GM23338 (cell line): ENCODE data around the gene TMEM252.

Source experiments
- CREB1 ChIP-seq: fragments of 250-450 bp; sonication (Bioruptor Pico); IDR thresholded peaks from 2 replicates; pipeline ENCODE4 v1.5.0; 2020; ENCODE audit warnings: low read depth, mild to moderate bottlenecking, moderate library complexity
- EZH2 ChIP-seq: fragments of 200-600 bp; sonication (generic); IDR thresholded peaks from one replicate; pipeline ENCODE4 v1.8.0; 2017; ENCODE audit warnings: antibody characterized with exemption, mild to moderate bottlenecking, low read depth; ENCODE audit not compliant: unreplicated experiment
- EZH2phosphoT487 ChIP-seq: fragments of 200-600 bp; sonication (generic); IDR thresholded peaks from one replicate; pipeline ENCODE4 v1.8.1; 2018; ENCODE audit warnings: antibody characterized with exemption; ENCODE audit not compliant: unreplicated experiment
- JUNB ChIP-seq: IDR thresholded peaks from one replicate; pipeline ENCODE4 v1.6.1; 2016; ENCODE audit warnings: antibody characterized with exemption; ENCODE audit not compliant: unreplicated experiment
- NANOG ChIP-seq: IDR thresholded peaks from 2 replicates; pipeline ENCODE4 v1.6.1; 2016; ENCODE audit warnings: antibody characterized with exemption, borderline replicate concordance
- POLR2AphosphoS5 ChIP-seq: IDR thresholded peaks from 2 replicates; pipeline ENCODE4 v1.6.1; 2016; ENCODE audit warnings: antibody characterized with exemption, low read depth
- STAT1 ChIP-seq: IDR thresholded peaks from one replicate; pipeline ENCODE4 v1.6.1; 2016; ENCODE audit warnings: antibody characterized with exemption; ENCODE audit not compliant: unreplicated experiment
- ZNF114 ChIP-seq: fragments of 250-450 bp; sonication (Bioruptor Pico); IDR thresholded peaks from 2 replicates; pipeline ENCODE4 v1.5.0; 2020; ENCODE audit warnings: mild to moderate bottlenecking, moderate library complexity
- TF ChIP-seq, protein P1 (sequence below), 2 experiments: fragments of 200-600 bp in 1 of 2; sonication (generic) in 1 of 2; conservative IDR thresholded peaks; 2 replicates each; pipeline versions ENCODE4 v1.5.1 to v1.6.1; 2016 to 2017; ENCODE audit warnings: antibody characterized with exemption in 2 of 2, low read depth in 2 of 2, mild to moderate bottlenecking in 2 of 2, moderate library complexity in 1 of 2
- TF ChIP-seq, protein P2 (sequence below): IDR thresholded peaks from one replicate; pipeline ENCODE4 v1.6.1; 2018; ENCODE audit warnings: antibody characterized with exemption; ENCODE audit not compliant: unreplicated experiment
- TF ChIP-seq, protein P3 (sequence below): fragments of 250-450 bp; sonication (Bioruptor Pico); IDR thresholded peaks from 2 replicates; pipeline ENCODE4 v1.5.0; 2020; ENCODE audit warnings: mild to moderate bottlenecking, moderate library complexity
- TF ChIP-seq, protein P4 (sequence below): IDR thresholded peaks from 2 replicates; pipeline ENCODE4 v1.6.1; 2016; ENCODE audit warnings: antibody characterized with exemption

DNA sequence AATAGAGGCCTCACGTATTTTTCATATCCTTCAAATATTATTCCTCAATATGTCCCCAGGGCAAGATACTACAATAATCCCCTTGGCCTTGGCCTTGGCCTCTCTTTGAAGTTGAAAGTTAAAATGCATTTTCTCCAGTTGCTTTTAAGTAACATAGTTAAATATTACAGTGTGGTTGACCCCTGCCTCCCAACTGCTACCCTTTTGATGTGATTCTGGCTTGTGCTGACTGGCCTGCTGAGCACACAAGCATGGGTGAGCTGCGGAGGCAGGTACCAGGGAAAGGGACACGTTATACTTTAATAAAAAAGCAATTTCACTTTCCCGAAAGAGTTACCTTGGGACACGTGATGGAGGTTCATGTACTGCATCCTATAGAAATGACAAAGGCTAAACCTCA is 17.9 kb upstream of the TMEM252 start:
- TF ChIP-seq, protein P1, sequence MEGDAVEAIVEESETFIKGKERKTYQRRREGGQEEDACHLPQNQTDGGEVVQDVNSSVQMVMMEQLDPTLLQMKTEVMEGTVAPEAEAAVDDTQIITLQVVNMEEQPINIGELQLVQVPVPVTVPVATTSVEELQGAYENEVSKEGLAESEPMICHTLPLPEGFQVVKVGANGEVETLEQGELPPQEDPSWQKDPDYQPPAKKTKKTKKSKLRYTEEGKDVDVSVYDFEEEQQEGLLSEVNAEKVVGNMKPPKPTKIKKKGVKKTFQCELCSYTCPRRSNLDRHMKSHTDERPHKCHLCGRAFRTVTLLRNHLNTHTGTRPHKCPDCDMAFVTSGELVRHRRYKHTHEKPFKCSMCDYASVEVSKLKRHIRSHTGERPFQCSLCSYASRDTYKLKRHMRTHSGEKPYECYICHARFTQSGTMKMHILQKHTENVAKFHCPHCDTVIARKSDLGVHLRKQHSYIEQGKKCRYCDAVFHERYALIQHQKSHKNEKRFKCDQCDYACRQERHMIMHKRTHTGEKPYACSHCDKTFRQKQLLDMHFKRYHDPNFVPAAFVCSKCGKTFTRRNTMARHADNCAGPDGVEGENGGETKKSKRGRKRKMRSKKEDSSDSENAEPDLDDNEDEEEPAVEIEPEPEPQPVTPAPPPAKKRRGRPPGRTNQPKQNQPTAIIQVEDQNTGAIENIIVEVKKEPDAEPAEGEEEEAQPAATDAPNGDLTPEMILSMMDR (conservative IDR thresholded peaks at IDR 0.05; ENCODE audit: low read depth in 2 of 2): no peak
- TF ChIP-seq, protein P2, sequence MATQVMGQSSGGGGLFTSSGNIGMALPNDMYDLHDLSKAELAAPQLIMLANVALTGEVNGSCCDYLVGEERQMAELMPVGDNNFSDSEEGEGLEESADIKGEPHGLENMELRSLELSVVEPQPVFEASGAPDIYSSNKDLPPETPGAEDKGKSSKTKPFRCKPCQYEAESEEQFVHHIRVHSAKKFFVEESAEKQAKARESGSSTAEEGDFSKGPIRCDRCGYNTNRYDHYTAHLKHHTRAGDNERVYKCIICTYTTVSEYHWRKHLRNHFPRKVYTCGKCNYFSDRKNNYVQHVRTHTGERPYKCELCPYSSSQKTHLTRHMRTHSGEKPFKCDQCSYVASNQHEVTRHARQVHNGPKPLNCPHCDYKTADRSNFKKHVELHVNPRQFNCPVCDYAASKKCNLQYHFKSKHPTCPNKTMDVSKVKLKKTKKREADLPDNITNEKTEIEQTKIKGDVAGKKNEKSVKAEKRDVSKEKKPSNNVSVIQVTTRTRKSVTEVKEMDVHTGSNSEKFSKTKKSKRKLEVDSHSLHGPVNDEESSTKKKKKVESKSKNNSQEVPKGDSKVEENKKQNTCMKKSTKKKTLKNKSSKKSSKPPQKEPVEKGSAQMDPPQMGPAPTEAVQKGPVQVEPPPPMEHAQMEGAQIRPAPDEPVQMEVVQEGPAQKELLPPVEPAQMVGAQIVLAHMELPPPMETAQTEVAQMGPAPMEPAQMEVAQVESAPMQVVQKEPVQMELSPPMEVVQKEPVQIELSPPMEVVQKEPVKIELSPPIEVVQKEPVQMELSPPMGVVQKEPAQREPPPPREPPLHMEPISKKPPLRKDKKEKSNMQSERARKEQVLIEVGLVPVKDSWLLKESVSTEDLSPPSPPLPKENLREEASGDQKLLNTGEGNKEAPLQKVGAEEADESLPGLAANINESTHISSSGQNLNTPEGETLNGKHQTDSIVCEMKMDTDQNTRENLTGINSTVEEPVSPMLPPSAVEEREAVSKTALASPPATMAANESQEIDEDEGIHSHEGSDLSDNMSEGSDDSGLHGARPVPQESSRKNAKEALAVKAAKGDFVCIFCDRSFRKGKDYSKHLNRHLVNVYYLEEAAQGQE: no peak
- TF ChIP-seq POLR2AphosphoS5: no peak
- TF ChIP-seq CREB1 (CRISPR knock-in tag): no peak
- TF ChIP-seq NANOG: no peak
- TF ChIP-seq EZH2: no peak
- no peak for TF ChIP-seq EZH2phosphoT487
- no peak for TF ChIP-seq STAT1
- no peak for TF ChIP-seq ZNF114 (CRISPR knock-in tag)
- TF ChIP-seq, protein P3, sequence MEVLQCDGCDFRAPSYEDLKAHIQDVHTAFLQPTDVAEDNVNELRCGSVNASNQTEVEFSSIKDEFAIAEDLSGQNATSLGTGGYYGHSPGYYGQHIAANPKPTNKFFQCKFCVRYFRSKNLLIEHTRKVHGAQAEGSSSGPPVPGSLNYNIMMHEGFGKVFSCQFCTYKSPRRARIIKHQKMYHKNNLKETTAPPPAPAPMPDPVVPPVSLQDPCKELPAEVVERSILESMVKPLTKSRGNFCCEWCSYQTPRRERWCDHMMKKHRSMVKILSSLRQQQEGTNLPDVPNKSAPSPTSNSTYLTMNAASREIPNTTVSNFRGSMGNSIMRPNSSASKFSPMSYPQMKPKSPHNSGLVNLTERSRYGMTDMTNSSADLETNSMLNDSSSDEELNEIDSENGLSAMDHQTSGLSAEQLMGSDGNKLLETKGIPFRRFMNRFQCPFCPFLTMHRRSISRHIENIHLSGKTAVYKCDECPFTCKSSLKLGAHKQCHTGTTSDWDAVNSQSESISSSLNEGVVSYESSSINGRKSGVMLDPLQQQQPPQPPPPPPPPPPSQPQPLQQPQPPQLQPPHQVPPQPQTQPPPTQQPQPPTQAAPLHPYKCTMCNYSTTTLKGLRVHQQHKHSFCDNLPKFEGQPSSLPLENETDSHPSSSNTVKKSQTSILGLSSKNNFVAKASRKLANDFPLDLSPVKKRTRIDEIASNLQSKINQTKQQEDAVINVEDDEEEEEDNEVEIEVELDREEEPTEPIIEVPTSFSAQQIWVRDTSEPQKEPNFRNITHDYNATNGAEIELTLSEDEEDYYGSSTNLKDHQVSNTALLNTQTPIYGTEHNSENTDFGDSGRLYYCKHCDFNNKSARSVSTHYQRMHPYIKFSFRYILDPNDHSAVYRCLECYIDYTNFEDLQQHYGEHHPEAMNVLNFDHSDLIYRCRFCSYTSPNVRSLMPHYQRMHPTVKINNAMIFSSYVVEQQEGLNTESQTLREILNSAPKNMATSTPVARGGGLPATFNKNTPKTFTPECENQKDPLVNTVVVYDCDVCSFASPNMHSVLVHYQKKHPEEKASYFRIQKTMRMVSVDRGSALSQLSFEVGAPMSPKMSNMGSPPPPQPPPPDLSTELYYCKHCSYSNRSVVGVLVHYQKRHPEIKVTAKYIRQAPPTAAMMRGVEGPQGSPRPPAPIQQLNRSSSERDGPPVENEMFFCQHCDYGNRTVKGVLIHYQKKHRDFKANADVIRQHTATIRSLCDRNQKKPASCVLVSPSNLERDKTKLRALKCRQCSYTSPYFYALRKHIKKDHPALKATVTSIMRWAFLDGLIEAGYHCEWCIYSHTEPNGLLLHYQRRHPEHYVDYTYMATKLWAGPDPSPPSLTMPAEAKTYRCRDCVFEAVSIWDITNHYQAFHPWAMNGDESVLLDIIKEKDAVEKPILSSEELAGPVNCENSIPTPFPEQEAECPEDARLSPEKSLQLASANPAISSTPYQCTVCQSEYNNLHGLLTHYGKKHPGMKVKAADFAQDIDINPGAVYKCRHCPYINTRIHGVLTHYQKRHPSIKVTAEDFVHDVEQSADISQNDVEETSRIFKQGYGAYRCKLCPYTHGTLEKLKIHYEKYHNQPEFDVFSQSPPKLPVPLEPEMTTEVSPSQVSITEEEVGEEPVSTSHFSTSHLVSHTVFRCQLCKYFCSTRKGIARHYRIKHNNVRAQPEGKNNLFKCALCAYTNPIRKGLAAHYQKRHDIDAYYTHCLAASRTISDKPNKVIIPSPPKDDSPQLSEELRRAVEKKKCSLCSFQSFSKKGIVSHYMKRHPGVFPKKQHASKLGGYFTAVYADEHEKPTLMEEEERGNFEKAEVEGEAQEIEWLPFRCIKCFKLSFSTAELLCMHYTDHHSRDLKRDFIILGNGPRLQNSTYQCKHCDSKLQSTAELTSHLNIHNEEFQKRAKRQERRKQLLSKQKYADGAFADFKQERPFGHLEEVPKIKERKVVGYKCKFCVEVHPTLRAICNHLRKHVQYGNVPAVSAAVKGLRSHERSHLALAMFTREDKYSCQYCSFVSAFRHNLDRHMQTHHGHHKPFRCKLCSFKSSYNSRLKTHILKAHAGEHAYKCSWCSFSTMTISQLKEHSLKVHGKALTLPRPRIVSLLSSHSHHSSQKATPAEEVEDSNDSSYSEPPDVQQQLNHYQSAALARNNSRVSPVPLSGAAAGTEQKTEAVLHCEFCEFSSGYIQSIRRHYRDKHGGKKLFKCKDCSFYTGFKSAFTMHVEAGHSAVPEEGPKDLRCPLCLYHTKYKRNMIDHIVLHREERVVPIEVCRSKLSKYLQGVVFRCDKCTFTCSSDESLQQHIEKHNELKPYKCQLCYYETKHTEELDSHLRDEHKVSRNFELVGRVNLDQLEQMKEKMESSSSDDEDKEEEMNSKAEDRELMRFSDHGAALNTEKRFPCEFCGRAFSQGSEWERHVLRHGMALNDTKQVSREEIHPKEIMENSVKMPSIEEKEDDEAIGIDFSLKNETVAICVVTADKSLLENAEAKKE (CRISPR knock-in tag): no peak
- TF ChIP-seq JUNB: no peak
- TF ChIP-seq, protein P4, sequence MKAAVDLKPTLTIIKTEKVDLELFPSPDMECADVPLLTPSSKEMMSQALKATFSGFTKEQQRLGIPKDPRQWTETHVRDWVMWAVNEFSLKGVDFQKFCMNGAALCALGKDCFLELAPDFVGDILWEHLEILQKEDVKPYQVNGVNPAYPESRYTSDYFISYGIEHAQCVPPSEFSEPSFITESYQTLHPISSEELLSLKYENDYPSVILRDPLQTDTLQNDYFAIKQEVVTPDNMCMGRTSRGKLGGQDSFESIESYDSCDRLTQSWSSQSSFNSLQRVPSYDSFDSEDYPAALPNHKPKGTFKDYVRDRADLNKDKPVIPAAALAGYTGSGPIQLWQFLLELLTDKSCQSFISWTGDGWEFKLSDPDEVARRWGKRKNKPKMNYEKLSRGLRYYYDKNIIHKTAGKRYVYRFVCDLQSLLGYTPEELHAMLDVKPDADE: no peak
